K562 (cell line): ENCODE data around the gene ASB14. TPM values are rescaled to one million over a fixed set of nuclear protein-coding genes. Genes with fewer than 3 reads are reported as not detected.

Experiments
- ATAC-seq: fragments of 200-7000 bp; cut with Tn5 transposase; 3 replicates; pipeline ENCODE4 v1.9.1; 2020; ENCODE audit warnings: moderate library complexity
- BruUV-seq: library from RNA; stranded (reverse); fragments of 400-500 nt; replicated peaks from 2 replicates; lab custom pipeline; 2021; lab: Mats Ljungman, UMichigan
- CTCF ChIA-PET: fragments of 300-600 bp; formaldehyde crosslinking; extraction: SDS; loops from one replicate; lab custom pipeline; 2021; ENCODE audit warnings: low intra/inter-chr PET ratio; lab: Yijun Ruan, JAX
- POLR2A ChIA-PET: fragments of 300-600, 350-650 bp; sonication (Branson Sonifier 250); formaldehyde crosslinking; extraction: SDS; loops from one replicate; lab custom pipeline; 2021; ENCODE audit warnings: antibody characterized with exemption, inconsistent platforms; lab: Yijun Ruan, JAX
- DNase-seq, 4 experiments: peaks; one replicate each; pipeline versions ENCODE4 v3.0.0 to v3.0.0-alpha.2; 2011 to 2018; ENCODE audit warnings: low spot score in 3 of 4, mixed read lengths in 3 of 4; ENCODE audit errors: extremely low read depth in 1 of 4
- FAIRE-seq: peaks from 2 replicates; lab custom pipeline; 2011; peaks lifted over from hg19 to GRCh38; lab: Jason Lieb, UNC
- H2AFZ ChIP-seq: 2 replicates; pipeline ENCODE4 v1.6.0; 2011; ENCODE audit warnings: low read depth, low read length, control low read depth, inconsistent platforms
- H3K27ac ChIP-seq: fragments of 200-600 bp; 3 replicates; pipeline ENCODE4 v1.8.0; 2011; ENCODE audit warnings: low read depth, mild to moderate bottlenecking, control low read depth, inconsistent platforms, low read length, moderate library complexity, mixed read lengths; ENCODE audit errors: extremely low read depth
- H3K27me3 ChIP-seq, 2 experiments: fragments of 300-600 bp in 1 of 2; 2 replicates in 1 of 2; 3 replicates in 1 of 2; pipeline versions ENCODE4 v1.6.0 to v1.8.0; 2011; ENCODE audit warnings: inconsistent platforms in 2 of 2, low read length in 2 of 2, mild to moderate bottlenecking in 1 of 2, mixed read lengths in 1 of 2, moderate library complexity in 1 of 2; ENCODE audit not compliant: control insufficient read depth in 2 of 2, insufficient read depth in 2 of 2
- H3K36me3 ChIP-seq: fragments of 300-600 bp; 3 replicates; pipeline ENCODE4 v1.8.0; 2011; ENCODE audit warnings: mild to moderate bottlenecking, low read length, inconsistent platforms; ENCODE audit not compliant: control insufficient read depth, insufficient read depth
- H3K4me1 ChIP-seq, 2 experiments: fragments of 200-600 bp in 1 of 2; replicated peaks in 1 of 2; 2 replicates in 1 of 2; 3 replicates in 1 of 2; pipeline versions ENCODE4 v1.5.1 to v1.8.0; 2011; ENCODE audit warnings: inconsistent platforms in 2 of 2, low read length in 2 of 2, mild to moderate bottlenecking in 1 of 2, mixed read lengths in 1 of 2, moderate library complexity in 1 of 2; ENCODE audit not compliant: control insufficient read depth in 2 of 2, insufficient read depth in 2 of 2
- H3K4me2 ChIP-seq: 2 replicates; pipeline ENCODE4 v1.6.1; 2011; ENCODE audit warnings: low read length, control low read depth, inconsistent platforms, mixed read lengths; ENCODE audit not compliant: insufficient read depth
- H3K4me3 ChIP-seq: fragments of 200-600 bp; sonication (generic), shearing (Covaris generic); 2 replicates; pipeline ENCODE4 v1.5.1; 2016; ENCODE audit warnings: control low read depth, inconsistent platforms
- H3K79me2 ChIP-seq: fragments of 200-600 bp; 3 replicates; pipeline ENCODE4 v1.8.0; 2011; ENCODE audit warnings: low read length, inconsistent platforms; ENCODE audit not compliant: control insufficient read depth, insufficient read depth
- H3K9ac ChIP-seq, 2 experiments: 2 replicates each; pipeline versions ENCODE4 v1.6.0 to v1.6.1; 2011; ENCODE audit warnings: low read depth in 2 of 2, low read length in 2 of 2, control low read depth in 1 of 2, inconsistent platforms in 1 of 2, mild to moderate bottlenecking in 1 of 2, mixed read lengths in 1 of 2; ENCODE audit not compliant: insufficient read depth in 1 of 2
- H3K9me1 ChIP-seq: one replicate; pipeline ENCODE4 v1.6.0; 2011; ENCODE audit warnings: inconsistent platforms, mild to moderate bottlenecking, low read length, moderate library complexity; ENCODE audit not compliant: control insufficient read depth, insufficient read depth
- H3K9me3 ChIP-seq: replicated peaks from 2 replicates; pipeline ENCODE4 v1.5.1; 2011; ENCODE audit warnings: low read depth, low read length, inconsistent platforms; ENCODE audit not compliant: control insufficient read depth, insufficient read depth
- H4K20me1 ChIP-seq: replicated peaks from 2 replicates; pipeline ENCODE4 v1.6.1; 2011; ENCODE audit warnings: low read length, inconsistent platforms, mixed read lengths; ENCODE audit not compliant: control insufficient read depth, insufficient read depth
- MEIS2 ChIP-seq: fragments of 450-650 bp; IDR thresholded peaks from 2 replicates; pipeline ENCODE4 v1.6.1; 2014; ENCODE audit warnings: mild to moderate bottlenecking; ENCODE audit not compliant: partially characterized antibody
- SMAD1 ChIP-seq: fragments of 150-350 bp; IDR thresholded peaks from 2 replicates; pipeline ENCODE4 v1.6.1; 2014; ENCODE audit warnings: low read length, low read depth; ENCODE audit not compliant: partially characterized antibody
- WGBS: fragments of 100-300 bp; shearing (Covaris generic); methylation state at CpG from one replicate; pipeline ENCODE4 v1.1.6; 2016; ENCODE audit warnings: low coverage, mixed read lengths; ENCODE audit not compliant: insufficient coverage; ENCODE audit errors: missing lambda C conversion rate; 5-methylcytosine and 5-hydroxymethylcytosine counted together
- in situ Hi-C: fragments of 300-500 bp; cut with MboI; formaldehyde crosslinking; loops from 4 replicates; pipeline ENCODE4 v1.15.0; 2018; ENCODE audit warnings: inconsistent platforms, mixed read lengths
- intact Hi-C: fragments of 100-400 bp; cut with micrococcal nuclease; formaldehyde crosslinking; loops from 2 replicates; pipeline ENCODE4 v1.14.2; 2022
- polyA plus RNA-seq, 8 experiments: library from polyadenylated mRNA; depleted of rRNA in 4 of 8; stranded (reverse) in 5 of 8; unstranded in 3 of 8; fragments of >200 nt; fragmentation: Nextera tagmentation in 2 of 8; fragmentation: Illumina TruSeq in 1 of 8; extraction: Ambion mirVana in 2 of 8; extraction: Trizol in 1 of 8; gene quantifications; 2 replicates each; pipeline versions ENCODE4 v1.2.1 to v1.2.3, GENCODE V29; 2011 to 2014; ENCODE audit warnings: inconsistent platforms in 1 of 8, missing spikeins in 1 of 8
- total RNA-seq, 7 experiments: library from RNA; depleted of rRNA in 6 of 7; stranded (reverse); fragments of >200 nt in 6 of 7; fragmentation: Illumina TruSeq in 2 of 7; extraction: Trizol in 2 of 7; gene quantifications; 2 replicates each; pipeline versions ENCODE4 v1.2.1 to v1.2.3, GENCODE V29; 2011 to 2021; ENCODE audit warnings: low replicate concordance in 1 of 7
- TF ChIP-seq, protein P1 (sequence below), 2 experiments: IDR thresholded peaks in 1 of 2; conservative IDR thresholded peaks in 1 of 2; 2 replicates each; pipeline ENCODE4 v1.6.1; 2016; ENCODE audit warnings: low read depth in 2 of 2, mild to moderate bottlenecking in 1 of 2, missing compliant biosample characterization in 1 of 2, missing genetic modification characterization in 1 of 2, moderate library complexity in 1 of 2
- TF ChIP-seq, protein P2 (sequence below): fragments of 450-650 bp; IDR thresholded peaks from one replicate; pipeline ENCODE4 v1.6.1; 2018; ENCODE audit warnings: mild to moderate bottlenecking, moderate library complexity; ENCODE audit not compliant: partially characterized antibody
- TF ChIP-seq, protein P3 (sequence below): fragments of 450-650 bp; IDR thresholded peaks from 2 replicates; pipeline ENCODE4 v1.6.1; 2016

Gene ASB14
- total and polyA plus RNA-seq, 9 of the 15 experiments (the other 6 are each of a cell fraction or from before 2014, with no cell fraction given): 0.01 to 0.07 TPM; not detected in 7

DNA sequence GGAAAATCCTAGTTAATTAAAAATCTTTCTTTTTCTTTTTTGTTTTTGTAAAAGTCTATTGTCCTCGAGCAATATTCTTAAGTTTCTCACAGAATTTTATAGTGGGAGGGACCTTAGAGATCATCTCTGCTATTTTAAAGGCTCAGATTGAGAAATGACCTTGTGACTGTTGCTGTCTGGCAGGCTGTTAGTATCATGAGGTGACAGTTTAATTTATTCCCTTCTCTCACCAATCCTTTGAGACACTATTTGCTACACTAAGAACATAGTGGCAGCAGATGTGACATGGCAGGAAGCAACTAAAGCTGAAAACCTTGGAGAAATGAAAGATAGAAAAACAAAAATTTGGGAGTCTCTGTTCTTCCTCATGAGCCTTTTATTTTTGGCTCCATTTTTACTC is 40.1 kb downstream of the ASB14 start:
- H3K4me3 ChIP-seq: no peak overlapping the region
- no peak for DNase-seq
- no peak overlapping the region for H3K4me2 ChIP-seq
- H4K20me1 ChIP-seq: no peaks in the 10 kb centered on the region
- no peaks in the 10 kb centered on the region for H3K9me1 ChIP-seq
- H3K36me3 ChIP-seq: peaks cover 6% of the 10 kb centered on the region; the same call in 2 of the 3 replicates
- H3K27me3 ChIP-seq: no peaks in the 10 kb centered on the region
- H2AFZ ChIP-seq: no peak overlapping the region
- intact Hi-C loops: no loop called here
- H3K79me2 ChIP-seq: no peaks in the 10 kb centered on the region
- no TSS peak for BruUV-seq
- no peaks in the 10 kb centered on the region for H3K4me1 ChIP-seq
- WGBS: 25% methylated on average over 1 of the region's 1 CpG
- TF ChIP-seq MEIS2 (peak; percentile 53), SMAD1 (no peak)
- TF ChIP-seq, protein P1, sequence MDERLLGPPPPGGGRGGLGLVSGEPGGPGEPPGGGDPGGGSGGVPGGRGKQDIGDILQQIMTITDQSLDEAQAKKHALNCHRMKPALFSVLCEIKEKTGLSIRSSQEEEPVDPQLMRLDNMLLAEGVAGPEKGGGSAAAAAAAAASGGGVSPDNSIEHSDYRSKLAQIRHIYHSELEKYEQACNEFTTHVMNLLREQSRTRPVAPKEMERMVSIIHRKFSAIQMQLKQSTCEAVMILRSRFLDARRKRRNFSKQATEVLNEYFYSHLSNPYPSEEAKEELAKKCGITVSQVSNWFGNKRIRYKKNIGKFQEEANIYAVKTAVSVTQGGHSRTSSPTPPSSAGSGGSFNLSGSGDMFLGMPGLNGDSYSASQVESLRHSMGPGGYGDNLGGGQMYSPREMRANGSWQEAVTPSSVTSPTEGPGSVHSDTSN (CRISPR knock-in tag; IDR thresholded peaks at IDR 0.05; ENCODE audit: low read depth): no peak
- TF ChIP-seq, protein P1 (tag; conservative IDR thresholded peaks at IDR 0.05; ENCODE audit: low read depth): peak; percentile 73
- TF ChIP-seq, protein P2, sequence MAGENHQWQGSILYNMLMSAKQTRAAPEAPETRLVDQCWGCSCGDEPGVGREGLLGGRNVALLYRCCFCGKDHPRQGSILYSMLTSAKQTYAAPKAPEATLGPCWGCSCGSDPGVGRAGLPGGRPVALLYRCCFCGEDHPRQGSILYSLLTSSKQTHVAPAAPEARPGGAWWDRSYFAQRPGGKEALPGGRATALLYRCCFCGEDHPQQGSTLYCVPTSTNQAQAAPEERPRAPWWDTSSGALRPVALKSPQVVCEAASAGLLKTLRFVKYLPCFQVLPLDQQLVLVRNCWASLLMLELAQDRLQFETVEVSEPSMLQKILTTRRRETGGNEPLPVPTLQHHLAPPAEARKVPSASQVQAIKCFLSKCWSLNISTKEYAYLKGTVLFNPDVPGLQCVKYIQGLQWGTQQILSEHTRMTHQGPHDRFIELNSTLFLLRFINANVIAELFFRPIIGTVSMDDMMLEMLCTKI: no peak
- TF ChIP-seq, protein P3, sequence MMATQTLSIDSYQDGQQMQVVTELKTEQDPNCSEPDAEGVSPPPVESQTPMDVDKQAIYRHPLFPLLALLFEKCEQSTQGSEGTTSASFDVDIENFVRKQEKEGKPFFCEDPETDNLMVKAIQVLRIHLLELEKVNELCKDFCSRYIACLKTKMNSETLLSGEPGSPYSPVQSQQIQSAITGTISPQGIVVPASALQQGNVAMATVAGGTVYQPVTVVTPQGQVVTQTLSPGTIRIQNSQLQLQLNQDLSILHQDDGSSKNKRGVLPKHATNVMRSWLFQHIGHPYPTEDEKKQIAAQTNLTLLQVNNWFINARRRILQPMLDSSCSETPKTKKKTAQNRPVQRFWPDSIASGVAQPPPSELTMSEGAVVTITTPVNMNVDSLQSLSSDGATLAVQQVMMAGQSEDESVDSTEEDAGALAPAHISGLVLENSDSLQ: peak; percentile 25; the same call in 1 of the 2 replicates
- TF ChIP-seq, all 486 proteins: peak for 3
- ChIA-PET CTCF (no interaction called here), POLR2A (no interaction called here)
- FAIRE-seq: no peak
- H3K9me3 ChIP-seq: no peaks in the 10 kb centered on the region
- H3K9ac ChIP-seq: no peak overlapping the region
- H3K27ac ChIP-seq: no peak overlapping the region
- no peak for ATAC-seq
- in situ Hi-C loops: no loop called here
